PFSK-1 (cell line): ENCODE data around the gene SNX13.

Experiments used
- FOXP2 ChIP-seq: optimal IDR thresholded peaks from 2 replicates; pipeline ENCODE3; 2011; ENCODE audit warnings: borderline replicate concordance, control low read depth, inconsistent platforms; ENCODE audit not compliant: insufficient read depth; ENCODE audit errors: extremely low read length, extremely low read depth
- POLR2AphosphoS5 ChIP-seq: IDR thresholded peaks from 2 replicates; pipeline ENCODE4 v1.6.1; 2012; ENCODE audit warnings: low read depth, mild to moderate bottlenecking, control low read depth, low read length, moderate library complexity
- REST ChIP-seq, 2 experiments: IDR thresholded peaks; 2 replicates each; pipeline versions ENCODE4 v1.6.1 to v1.8.0; 2011 to 2012; ENCODE audit warnings: low read depth in 2 of 2, low read length in 2 of 2, control low read depth in 1 of 2, inconsistent platforms in 1 of 2, mild to moderate bottlenecking in 1 of 2, moderate library complexity in 1 of 2; ENCODE audit not compliant: insufficient read depth in 1 of 2
- SIN3A ChIP-seq: IDR thresholded peaks from 2 replicates; pipeline ENCODE4 v1.6.1; 2012; ENCODE audit warnings: mild to moderate bottlenecking, low read length, moderate library complexity, borderline replicate concordance; ENCODE audit not compliant: insufficient read depth

GRCh38 chr7:17913250-17913649 is 27.0 kb downstream of the SNX13 start:
- TF ChIP-seq FOXP2 (no peak), SIN3A (no peak), REST (IDR thresholded peaks at IDR 0.05; ENCODE audit: insufficient read depth in 1 of 2, low read depth in 2 of 2, low read length in 2 of 2) (no peak), POLR2AphosphoS5 (no peak)
